ENCODE measurements around the gene SELENOS. TPM values are rescaled to one million over a fixed set of nuclear protein-coding genes. Genes with fewer than 3 reads are reported as not detected.

SELENOS gene
- total RNA-seq, 6 experiments from 2014 or later = 30.4 to 52.5 (median 39.6) TPM

DNA sequence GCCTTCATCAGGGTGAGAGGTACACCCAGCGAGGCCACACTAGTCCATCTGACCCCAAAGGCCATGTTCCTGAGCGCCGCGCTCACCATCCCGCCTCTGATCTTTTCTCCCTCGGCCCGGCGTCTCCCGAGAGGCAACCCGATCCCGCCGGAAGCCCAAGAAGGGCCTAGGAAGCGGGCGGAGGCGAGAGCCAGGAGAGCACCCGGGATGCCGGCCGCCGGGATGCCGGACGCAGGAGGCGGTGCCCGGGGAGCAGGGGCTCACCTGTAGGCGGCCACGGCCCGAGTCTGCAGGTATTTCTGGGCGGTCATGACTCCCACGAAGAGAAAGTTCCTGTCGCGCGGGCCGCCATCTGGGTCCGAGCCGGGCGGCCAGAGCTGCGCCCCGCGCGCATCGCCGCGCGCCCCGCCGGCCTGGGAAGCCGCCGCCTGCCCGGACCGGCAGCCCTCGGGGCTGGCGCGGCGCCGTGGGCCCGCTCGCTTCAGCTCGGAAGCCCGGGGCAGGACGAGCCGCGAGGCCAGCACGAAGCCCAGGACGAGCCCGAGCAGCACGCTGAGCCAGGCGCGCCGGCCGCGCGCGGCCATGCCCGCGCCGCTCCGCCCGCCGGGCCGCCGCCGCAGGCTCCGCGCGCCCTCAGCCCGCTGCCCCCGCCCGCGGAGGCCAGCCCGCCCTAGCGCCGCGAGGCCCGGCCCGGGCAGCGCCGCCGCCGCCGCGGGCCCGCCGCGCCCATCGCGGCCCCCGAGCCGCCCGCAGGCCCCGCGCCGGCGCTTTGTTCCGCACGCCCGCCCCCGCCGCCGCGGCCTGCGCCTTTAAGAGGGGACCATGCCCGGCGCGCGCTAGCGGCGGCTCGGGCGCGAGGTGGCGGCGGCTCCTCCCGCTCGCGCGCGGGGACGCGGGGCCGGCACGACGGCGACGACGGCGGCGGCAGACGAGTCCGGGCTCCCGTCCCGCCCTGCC lies 26.1 kb downstream of the SELENOS start:
- H3K27ac ChIP-seq = peak overlapping the region; percentile 64 to 78 (median 75)
- 0% methylated on average over 1 of the region's 150 CpGs for WGBS (ENCODE audit: insufficient coverage, low coverage, low lambda C conversion rate, missing lambda C conversion rate)
- peak overlapping the region; percentile 78 to 91 (median 80) for H3K4me3 ChIP-seq
- ATAC-seq (peak; percentile 20 to 73 (median 58)), DNase-seq (peak in 1 of 3 donors; percentile 43)
- H3K9me3 ChIP-seq = no peaks in the 10 kb centered on the region
- peaks cover 0 to 21% (median 0%) of the 10 kb centered on the region in 4 donors for H3K4me1 ChIP-seq
- H3K27me3 ChIP-seq = no peaks in the 10 kb centered on the region
- intact Hi-C loops (cut with DNase I) = loop anchor here in 1 of 2 donors (5.0 kb wide), 1 partner anchor 164 kb away; no protein-coding TSS in a partner anchor
- TF ChIP-seq, protein P1, sequence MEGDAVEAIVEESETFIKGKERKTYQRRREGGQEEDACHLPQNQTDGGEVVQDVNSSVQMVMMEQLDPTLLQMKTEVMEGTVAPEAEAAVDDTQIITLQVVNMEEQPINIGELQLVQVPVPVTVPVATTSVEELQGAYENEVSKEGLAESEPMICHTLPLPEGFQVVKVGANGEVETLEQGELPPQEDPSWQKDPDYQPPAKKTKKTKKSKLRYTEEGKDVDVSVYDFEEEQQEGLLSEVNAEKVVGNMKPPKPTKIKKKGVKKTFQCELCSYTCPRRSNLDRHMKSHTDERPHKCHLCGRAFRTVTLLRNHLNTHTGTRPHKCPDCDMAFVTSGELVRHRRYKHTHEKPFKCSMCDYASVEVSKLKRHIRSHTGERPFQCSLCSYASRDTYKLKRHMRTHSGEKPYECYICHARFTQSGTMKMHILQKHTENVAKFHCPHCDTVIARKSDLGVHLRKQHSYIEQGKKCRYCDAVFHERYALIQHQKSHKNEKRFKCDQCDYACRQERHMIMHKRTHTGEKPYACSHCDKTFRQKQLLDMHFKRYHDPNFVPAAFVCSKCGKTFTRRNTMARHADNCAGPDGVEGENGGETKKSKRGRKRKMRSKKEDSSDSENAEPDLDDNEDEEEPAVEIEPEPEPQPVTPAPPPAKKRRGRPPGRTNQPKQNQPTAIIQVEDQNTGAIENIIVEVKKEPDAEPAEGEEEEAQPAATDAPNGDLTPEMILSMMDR (IDR thresholded peaks at IDR 0.05) = peak in 1 of 4 donors; percentile 11
- no peak for TF ChIP-seq POLR2A (IDR thresholded peaks at IDR 0.05)
- no peaks in the 10 kb centered on the region for H3K36me3 ChIP-seq

DNA sequence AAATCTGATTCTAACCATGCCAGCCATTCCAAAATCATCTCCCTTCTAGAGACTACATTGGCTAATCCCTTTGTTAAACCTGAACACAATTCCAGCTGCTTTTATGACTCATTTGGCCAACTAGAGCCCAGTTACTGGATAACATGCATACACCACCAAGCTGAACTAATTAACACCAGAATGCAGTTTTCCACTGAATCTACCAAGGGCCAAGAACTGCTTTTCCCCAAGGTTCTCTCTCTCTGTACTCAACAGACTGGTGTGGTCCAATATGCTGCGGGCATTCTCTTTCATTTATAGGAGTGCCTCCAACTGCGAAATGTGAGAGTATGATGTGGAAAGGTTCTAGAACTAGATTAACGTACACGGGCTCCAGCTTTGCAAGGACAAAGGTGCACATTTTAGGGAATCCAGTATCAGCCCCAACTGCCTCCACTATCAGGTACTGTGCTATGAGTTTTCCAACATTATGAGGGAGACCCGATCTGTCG lies 26.9 kb downstream of the SELENOS start:
- Histone ChIP-seq H3K9me3 (no peaks in the 10 kb centered on the region), H3K27ac (peak overlapping the region in 2 of 3 donors; percentile 24 to 64), H3K27me3 (no peaks in the 10 kb centered on the region), H3K36me3 (no peaks in the 10 kb centered on the region), H3K4me1 (peaks cover 0 to 21% (median 0%) of the 10 kb centered on the region in 4 donors), H3K4me3 (peak overlapping the region; percentile 69 to 80 (median 76))
- ATAC-seq = no peak
- 16% methylated on average over 6 of the region's 6 CpGs for whole genome bisulfite sequencing (ENCODE audit: insufficient coverage, low coverage, low lambda C conversion rate, missing lambda C conversion rate)
- no peak for DNase-seq
- TF ChIP-seq, protein P1 (IDR thresholded peaks at IDR 0.05) = peak in 1 of 4 donors; percentile 3
- no peak for TF ChIP-seq POLR2A (IDR thresholded peaks at IDR 0.05)
- intact Hi-C loops (cut with DNase I) = loop anchor here in 1 of 2 donors (5.0 kb wide), 1 partner anchor 163 kb away; no protein-coding TSS in a partner anchor

DNA sequence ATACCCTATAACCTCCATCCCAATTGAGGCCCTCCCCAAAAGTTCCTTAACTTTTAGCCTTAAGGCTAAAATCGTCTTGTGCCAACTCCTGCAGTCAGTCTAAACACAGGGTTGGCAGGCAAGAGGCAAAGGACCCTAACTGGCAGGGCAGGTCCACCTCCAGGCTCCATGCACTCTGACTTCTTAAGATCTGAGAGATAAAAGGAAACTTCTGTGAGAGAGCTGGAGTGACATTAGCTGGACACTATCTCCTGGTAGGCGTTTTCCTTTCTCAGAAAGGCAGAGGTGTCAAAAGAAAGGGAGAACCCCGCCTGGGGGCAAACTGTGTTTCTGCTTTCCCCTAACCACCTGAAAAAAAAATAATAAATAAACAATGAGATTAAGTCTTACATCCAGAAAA lies 29.0 kb downstream of the SELENOS start:
- no peak for TF ChIP-seq POLR2A (IDR thresholded peaks at IDR 0.05)
- TF ChIP-seq, protein P1 (IDR thresholded peaks at IDR 0.05) = no peak
- H3K27me3 ChIP-seq = no peaks in the 10 kb centered on the region
- 47% methylated on average over 3 of the region's 3 CpGs for WGBS (ENCODE audit: insufficient coverage, low coverage, low lambda C conversion rate, missing lambda C conversion rate)
- no peaks in the 10 kb centered on the region for H3K36me3 ChIP-seq
- H3K4me1 ChIP-seq = peaks cover 0 to 21% (median 0%) of the 10 kb centered on the region in 4 donors
- intact Hi-C loops (cut with DNase I) = no loop called here
- H3K9me3 ChIP-seq = no peaks in the 10 kb centered on the region
- ATAC-seq (no peak), DNase-seq (no peak)
- H3K27ac ChIP-seq = no peak overlapping the region
- H3K4me3 ChIP-seq = no peak overlapping the region

DNA sequence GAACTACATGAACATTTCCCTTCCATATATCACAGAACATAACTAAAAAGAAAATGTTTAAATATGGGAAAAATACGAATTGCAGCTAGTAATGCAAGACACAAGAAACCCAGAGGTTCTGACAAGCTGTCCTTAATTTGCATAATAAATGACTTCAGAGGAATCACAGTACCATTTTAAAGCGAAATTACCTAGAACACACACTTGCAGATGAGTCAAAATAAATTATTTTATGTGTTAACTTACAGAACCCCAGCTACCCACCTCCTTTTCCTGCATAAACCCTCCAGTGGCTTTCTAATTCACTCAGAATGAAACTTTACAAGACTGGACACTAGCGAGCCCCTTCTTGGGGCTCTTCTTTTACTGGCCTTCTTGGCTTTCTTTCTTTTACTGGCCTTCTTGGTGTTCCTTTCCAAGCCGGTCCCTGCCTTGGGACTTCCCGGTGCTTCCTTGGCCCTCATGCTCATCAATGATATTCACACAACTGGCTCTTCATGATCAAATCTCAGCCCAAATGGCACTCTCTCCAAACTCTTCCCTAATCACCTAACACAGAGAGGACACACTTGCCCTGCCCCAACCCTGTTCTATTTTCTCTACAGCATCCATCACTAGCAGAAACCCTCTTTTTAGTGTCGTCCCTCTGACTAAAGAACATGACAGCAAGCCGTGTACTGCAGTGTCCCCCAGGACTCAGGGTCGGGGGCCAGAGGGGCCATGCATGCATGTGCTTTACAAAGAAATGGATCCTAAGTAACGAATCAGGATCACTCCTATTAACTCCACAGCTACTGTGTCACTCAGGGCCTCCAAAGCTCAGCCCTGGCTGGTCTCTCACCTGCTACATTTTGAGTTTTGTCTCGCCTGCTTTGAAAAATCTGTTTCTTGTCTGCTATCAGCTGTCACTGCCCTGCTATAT lies 30.2 kb downstream of the SELENOS start:
- Histone ChIP-seq H3K4me3 (no peak overlapping the region), H3K4me1 (peaks cover 0 to 15% (median 0%) of the 10 kb centered on the region in 4 donors), H3K27me3 (no peaks in the 10 kb centered on the region), H3K27ac (no peak overlapping the region), H3K36me3 (no peaks in the 10 kb centered on the region), H3K9me3 (no peaks in the 10 kb centered on the region)
- intact Hi-C loops (cut with DNase I) = no loop called here
- TF ChIP-seq, protein P1 (IDR thresholded peaks at IDR 0.05) = no peak
- no peak for TF ChIP-seq POLR2A (IDR thresholded peaks at IDR 0.05)
- DNase-seq (no peak), ATAC-seq (no peak)
- WGBS (ENCODE audit: insufficient coverage, low coverage, low lambda C conversion rate, missing lambda C conversion rate) = 78% methylated on average over 10 of the region's 10 CpGs
